Measurements from ENCODE around the gene NSMF.
"Not testable (repeated sequence)": the region's sequence is repeated elsewhere in the genome, so short reads cannot be mapped to it uniquely, and the experiment has no call there.

NSMF gene

DNA sequence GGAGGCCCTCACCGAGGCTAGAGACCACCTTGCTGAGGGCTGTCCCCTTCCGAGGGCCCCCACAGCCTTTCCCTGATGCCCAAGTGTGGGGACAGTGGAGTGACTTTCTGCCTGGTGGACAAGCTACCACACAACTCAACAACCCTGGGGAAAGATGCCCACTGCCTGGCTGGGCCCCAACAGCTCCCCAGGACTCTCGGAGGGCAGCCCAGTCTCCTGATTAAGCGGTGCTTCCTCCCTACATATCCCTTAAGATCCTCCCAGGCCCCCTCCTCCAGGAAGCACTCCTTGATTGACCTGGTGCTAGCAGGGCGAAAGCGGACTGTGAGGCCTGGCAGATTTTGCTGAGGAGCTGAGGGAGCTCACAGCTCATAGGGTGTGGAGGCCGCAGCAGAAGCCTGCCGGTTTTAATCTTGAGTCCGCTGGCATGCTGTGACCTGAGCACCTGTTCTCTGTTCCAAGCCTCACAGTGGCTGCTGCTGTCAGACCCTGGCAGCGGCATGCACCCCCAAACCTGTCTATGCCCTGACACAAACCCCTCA is 2.2 kb downstream of the NSMF start:
- DNase-seq = no peak

DNA sequence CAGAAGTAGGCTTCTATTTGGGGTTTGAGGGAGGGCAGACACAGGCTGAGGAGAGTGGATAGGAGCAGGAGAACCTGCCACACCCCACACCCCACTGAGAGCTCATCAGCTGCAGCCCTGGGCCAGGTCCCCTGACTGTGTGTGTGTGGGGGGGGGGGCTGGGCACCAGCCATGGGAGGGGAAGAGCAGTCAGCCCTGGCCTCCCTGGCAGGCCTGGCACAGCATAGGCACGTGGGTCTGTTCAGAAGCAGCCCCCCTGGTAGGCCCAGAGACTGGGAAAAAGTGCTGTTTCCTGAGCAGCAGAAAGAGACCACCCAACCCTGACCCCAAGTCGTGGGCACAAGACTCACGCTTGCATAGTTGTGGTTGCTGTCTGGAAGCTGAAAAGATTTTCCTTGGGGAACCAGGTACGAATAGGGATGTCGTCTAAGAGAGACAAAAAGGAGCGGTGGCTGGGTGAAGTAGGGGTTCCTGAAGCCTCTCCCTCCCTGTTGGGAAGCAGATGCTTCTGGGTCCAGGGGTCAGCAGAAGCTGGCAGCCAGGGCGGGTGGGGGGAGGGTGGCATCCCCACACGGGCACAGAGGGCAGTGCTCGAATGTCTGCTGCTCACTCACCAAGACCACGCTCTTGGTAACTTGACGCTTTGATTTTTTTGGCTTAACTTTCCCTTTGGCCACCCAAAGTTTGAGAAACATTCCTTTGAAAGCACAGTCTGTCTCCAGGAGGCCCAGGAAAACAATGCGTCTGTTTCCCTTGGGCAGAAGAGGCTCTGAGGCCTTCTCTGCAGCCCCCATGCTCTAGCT is 2.9 kb downstream of the NSMF start:
- no peak for DNase-seq

DNA sequence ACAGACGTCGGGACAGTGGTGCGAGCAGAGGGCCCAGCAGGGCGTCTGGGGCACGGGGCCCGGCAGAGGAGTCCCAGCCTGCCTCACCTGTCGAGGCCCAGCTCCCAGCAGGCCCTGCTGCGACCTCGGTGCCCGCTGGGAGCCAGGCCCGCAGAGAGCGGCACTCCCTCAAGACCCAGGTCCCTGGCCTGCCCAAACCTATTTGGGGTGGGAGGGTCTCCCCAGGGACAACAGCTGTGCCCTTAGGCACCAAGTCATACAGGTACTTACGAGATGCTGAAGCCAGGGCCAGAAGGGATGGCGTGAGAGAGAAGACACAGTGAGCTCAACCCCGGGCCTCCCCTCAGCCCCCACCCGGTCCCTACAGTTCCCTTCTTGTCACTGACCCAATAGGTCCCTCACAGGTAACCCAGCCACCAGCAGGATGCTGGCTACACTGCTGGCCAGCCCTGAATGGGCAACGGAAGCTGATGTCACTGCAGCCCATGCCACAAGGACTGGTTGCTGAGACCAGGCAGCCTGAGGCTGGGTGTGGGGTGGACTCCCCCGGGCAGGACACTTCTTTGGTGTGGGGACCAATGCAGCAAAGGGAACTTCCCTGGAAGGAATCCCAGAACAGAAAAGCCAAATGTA is 3.7 kb downstream of the NSMF start:
- DNase-seq = no peak

DNA sequence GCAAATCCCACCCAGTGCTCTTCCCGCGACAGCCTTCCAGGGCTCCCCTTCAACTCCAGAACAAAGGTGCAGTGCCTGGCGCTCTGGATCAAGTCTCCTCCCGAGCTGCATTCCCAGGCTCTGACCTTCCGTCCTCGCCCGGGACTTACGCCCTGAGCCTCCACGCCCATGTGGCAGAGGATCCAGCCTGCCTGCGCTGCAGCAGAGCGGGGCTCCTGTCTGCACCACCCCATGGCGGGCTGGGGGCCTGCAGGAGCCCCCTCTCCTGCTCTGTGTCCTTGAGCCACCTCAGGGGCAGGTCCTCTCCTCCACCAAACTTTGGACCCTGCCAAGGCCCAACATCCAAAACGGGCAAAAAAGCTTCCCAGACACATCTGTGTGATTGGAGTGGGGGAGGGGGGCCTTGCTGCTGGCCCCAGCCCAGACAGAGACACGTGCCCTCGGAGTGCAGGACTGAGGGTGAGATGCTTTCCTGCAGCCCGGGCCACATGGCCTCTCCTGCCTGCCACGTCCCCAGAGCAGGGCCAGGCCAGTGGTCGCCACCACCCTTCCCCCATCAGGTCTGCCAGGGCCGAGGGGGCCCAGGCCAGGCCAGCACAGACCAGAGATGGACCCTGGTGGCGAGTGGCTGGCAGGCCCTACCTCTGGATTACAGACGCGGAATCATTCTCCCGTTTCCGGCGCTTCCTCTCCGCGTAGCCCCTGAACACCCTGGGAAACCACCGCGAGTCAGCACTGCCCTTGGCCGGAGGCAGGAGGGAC is 4.4 kb downstream of the NSMF start:
- DNase-seq = no peak

- DNase-seq = no peak
Observed at GRCh38 chr9:137454145-137454596, 5.0 kb downstream of the NSMF start.

DNA sequence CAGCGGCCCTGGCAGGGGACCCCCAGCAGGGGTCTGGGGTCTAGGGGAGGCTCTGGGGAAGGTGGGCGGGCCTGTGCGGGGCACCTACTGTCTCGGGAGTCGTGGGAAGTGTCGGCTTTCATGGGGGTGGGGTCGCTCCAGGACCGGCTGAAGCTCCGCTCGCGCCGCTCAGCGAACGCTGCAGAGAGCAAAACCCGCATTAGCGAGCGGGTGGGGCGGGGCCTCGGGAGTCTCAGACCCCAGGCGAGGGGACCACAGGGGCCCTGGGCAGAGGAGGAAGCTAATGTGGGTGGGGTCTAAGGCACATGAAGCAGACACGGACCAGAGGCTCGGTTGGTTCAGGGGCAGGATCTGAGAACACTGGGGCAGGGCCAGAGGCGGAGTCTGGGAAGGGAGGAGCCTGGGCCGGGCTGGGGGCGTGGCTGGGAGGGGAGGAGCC is 5.5 kb downstream of the NSMF start:
- peak; percentile 62 for DNase-seq

GRCh38 chr9:137452761-137453642 is 6.1 kb downstream of the NSMF start:
- no peak for DNase-seq

GRCh38 chr9:137452006-137452760 is 7.0 kb downstream of the NSMF start:
- DNase-seq = no peak

DNA sequence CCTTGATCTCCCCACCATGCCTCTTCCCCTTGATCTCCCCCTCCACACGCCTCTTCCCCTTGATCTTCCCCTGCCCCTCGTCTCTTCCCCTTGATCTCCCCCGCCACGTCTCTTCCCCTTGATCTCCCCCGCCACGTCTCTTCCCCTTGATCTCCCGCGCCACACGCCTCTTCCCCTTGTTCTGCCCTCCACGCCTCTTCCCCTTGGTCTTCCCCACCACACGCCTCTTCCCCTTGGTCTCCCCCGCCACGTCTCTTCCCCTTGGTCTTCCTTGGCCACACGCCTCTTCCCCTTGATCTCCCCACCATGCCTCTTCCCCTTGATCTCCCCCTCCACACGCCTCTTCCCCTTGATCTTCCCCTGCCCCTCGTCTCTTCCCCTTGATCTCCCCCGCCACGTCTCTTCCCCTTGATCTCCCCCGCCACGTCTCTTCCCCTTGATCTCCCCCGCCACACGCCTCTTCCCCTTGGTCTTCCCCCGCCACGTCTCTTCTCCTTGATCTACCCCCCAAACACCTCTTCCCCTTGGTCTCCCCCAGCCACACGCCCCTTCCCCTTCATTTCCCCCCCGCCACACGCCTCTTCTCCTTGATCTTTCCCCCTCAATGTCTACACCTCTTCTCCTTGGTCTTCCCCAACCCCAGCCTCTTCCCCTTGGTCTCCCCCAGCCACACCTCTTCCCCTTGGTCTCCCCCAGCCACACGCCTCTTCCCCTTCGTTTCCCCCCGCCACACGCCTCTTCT is 7.7 kb downstream of the NSMF start:
- DNase-seq = not testable (repeated sequence)

DNA sequence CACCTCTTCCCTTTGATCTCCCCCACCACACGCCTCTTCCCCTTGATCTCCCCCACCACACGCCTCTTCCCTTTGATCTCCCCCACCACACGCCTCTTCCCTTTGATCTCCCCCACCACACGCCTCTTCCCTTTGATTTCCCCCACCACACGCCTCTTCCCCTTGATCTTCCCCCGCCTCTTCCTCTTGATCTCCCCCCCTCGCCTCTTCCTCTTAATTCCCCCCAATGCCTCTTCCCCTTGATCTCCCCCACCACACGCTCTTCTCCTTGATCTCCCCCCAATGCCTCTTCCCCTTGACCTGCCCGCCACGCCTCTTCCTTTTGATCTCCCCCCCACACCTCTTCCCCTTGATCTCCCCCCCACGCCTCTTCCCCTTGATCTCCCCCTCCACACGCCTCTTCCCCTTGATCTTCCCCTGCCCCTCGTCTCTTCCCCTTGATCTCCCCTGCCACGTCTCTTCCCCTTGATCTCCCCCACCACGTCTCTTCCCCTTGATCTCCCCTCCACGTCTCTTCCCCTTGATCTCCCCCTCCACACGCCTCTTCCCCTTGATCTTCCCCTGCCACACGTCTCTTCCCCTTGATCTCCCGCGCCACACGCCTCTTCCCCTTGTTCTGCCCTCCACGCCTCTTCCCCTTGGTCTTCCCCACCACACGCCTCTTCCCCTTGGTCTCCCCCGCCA is 8.5 kb downstream of the NSMF start:
- not testable (repeated sequence) for DNase-seq

- peak; percentile 47 for DNase-seq
Observed at GRCh38 chr9:137449931-137450538, 9.1 kb downstream of the NSMF start.

DNA sequence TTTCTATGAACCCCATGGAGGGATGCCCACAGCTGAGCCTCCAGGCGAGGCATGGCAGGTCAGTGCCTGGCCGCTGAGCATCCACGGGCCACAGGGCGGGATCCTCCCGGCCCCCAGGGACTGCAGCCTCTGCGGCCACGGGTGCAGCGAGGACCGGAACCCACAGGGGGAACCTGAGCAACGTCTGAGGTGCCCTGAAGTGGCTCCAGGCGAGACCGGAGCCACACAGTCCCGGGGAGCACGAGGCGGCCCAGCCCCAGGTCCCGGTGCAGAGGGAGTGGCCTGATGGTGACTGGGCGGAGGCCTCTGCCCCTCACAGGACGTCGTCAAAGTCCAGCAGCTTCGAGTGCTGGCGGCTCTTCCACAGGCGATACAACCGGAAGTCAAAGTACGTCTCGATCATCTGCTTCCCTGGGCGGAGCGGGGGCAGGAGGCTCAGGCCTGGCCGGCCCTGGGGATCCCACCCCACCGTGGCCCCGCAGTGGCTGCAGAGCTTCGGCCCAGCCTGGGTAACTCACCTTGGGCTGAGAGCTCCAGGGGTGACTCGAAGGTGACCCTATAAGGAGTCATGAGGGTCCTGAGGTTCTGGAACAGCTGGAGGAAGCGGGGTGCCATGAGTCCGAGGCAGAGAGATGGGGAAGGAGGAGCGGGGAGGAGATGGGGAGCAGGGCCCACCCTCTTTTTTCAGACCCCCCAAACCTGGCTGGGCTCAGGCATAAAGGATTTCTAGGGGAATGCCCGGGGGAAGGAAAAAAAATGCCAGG is 9.9 kb downstream of the NSMF start:
- DNase-seq = no peak

GRCh38 chr9:137448602-137448962 is 10.6 kb downstream of the NSMF start:
- no peak for DNase-seq

- DNase-seq = no peak
Observed at GRCh38 chr9:137447722-137448601, 11.2 kb downstream of the NSMF start.

DNA sequence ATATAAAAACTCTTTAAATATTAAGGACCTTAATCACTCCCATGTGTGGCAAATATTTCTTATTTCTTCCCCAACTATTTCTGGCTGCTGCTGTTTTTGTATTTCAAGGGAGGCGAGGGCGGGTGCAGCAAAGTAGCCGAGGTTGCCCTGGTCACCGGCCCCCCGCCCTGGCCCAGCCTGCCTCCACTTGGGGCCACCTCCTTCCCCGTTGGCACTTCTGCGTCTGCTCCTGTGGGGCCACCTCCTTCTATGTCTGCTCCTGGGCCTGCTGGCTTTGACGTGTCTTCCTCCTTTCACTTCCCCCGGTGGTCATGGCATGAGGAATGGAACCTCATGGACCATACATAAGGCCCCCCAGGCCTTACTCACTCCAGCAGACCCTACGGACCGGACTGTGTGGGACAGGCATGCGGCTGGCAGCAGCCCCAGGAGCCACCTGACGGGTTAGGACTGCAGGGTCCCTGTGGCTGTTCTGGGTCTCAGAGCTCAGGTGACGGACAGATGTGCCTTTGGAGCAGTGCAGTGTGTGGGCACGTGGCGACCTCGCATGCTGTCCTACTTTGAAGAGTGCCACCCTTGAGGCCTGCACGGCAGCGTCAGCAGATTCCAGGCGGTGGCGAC is 12.2 kb downstream of the NSMF start:
- DNase-seq = no peak

- no peak for DNase-seq
Observed at GRCh38 chr9:137445930-137446431, 13.2 kb downstream of the NSMF start.

DNA sequence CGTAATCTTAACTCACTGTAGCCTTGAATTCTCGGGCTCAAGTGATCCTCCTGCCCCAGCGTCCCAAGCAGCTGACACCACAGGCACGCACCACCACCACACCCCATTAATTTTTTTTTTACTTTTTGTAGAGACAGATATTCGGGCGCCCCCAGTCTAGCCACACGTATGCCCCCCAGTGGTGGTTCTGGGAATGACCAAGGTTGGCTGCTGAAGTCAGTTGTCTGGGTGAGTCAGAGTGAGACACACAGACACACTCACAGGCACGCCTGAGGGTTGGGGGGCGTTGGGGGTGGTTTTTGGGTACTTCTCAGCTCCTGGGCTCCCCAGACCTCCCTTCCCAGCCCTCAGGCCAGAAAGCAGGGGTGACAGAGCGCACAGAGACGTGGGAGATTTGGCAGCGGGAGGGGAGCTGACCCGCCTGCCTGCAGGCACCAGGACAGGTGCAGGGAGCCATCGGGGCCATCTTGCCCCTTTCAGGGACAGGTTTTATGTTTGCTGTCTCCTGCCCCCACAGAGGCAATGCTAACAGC is 13.8 kb downstream of the NSMF start:
- DNase-seq = peak; percentile 89

Measured in activated naive CD4-positive, alpha-beta T cell treated with Interleukin-2 at 50 U/mL for 16 hours (primary cell).